ENCODE measurements around the gene SH3TC1.

The SH3TC1 gene

DNA sequence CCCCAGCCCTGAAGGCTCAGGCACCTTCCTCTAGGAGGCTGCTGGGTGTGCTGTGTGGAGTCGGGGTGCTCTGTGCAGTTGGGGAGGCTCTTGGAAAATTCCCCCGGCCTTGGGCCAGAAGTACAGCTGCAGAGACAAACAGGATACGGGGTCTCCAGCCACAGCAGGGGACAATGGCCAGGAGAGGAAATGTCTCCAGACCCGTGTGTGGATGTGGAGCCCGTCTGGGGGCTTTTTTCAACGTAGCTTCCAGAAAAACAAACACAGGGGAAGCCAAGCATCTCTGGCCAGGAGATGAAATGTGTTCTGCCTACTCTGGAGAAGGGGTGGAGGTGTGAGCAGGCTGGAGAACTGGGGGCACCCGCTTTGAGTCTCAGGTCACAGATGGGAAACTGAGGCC, 3.7 kb upstream of the SH3TC1 start:
- Histone ChIP-seq H3K36me3 (ENCODE audit: control insufficient read depth, insufficient read depth, low read length) (no peaks in the 10 kb centered on the region), H3K4me2 (ENCODE audit: low read length) (no peak overlapping the region), H3K4me1 (peaks cover 2% of the 10 kb centered on the region), H3K4me3 (ENCODE audit: low read depth, low read length) (no peak overlapping the region), H2AFZ (no peak overlapping the region), H3K27ac (no peak overlapping the region), H3K9me3 (ENCODE audit: control insufficient read depth, low read length) (no peaks in the 10 kb centered on the region), H3K27me3 (ENCODE audit: control insufficient read depth, insufficient read depth, low read length) (no peaks in the 10 kb centered on the region), H3K9ac (no peak overlapping the region), H3K79me2 (no peaks in the 10 kb centered on the region)
- TF ChIP-seq, protein P1, sequence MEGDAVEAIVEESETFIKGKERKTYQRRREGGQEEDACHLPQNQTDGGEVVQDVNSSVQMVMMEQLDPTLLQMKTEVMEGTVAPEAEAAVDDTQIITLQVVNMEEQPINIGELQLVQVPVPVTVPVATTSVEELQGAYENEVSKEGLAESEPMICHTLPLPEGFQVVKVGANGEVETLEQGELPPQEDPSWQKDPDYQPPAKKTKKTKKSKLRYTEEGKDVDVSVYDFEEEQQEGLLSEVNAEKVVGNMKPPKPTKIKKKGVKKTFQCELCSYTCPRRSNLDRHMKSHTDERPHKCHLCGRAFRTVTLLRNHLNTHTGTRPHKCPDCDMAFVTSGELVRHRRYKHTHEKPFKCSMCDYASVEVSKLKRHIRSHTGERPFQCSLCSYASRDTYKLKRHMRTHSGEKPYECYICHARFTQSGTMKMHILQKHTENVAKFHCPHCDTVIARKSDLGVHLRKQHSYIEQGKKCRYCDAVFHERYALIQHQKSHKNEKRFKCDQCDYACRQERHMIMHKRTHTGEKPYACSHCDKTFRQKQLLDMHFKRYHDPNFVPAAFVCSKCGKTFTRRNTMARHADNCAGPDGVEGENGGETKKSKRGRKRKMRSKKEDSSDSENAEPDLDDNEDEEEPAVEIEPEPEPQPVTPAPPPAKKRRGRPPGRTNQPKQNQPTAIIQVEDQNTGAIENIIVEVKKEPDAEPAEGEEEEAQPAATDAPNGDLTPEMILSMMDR (IDR thresholded peaks at IDR 0.05), result no peak

DNA sequence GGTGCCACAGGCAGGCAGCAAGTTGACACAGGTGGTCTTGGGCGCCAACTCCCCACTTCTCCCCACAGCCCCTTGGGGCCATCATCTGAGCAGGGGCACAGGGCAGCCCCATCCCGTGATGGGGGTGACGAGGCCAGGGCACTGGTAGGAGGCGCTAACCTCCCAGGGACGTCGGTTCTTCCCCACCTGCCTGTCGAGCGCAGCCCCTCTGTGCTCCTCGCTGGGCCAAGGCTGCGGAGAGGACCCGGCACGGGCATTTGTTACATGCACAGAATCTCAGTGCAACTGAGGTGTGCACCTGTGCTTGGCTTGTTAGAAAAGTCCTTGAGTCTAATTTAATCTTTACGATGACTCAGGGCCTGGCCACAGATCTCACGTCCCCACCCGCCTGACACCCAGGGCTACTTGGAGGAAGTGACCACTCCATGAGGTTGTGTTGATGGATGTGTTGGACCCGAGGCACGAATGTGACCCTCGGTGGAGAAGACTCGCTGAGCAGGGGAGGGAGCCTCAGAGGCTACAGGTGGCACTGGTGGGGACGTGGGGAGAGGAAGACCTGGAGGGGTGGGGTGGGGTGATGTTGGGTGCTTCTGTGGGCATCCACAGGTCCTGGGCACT, 3.1 kb upstream of the SH3TC1 start:
- Histone ChIP-seq H3K36me3 (ENCODE audit: control insufficient read depth, insufficient read depth, low read length) (no peaks in the 10 kb centered on the region), H3K27me3 (ENCODE audit: control insufficient read depth, insufficient read depth, low read length) (no peaks in the 10 kb centered on the region), H3K4me2 (ENCODE audit: low read length) (no peak overlapping the region), H3K4me1 (peaks cover 2% of the 10 kb centered on the region), H3K9ac (no peak overlapping the region), H3K9me3 (ENCODE audit: control insufficient read depth, low read length) (no peaks in the 10 kb centered on the region), H3K27ac (no peak overlapping the region), H2AFZ (no peak overlapping the region), H3K4me3 (ENCODE audit: low read depth, low read length) (no peak overlapping the region), H3K79me2 (no peaks in the 10 kb centered on the region)
- TF ChIP-seq, protein P1 (IDR thresholded peaks at IDR 0.05), result no peak

DNA sequence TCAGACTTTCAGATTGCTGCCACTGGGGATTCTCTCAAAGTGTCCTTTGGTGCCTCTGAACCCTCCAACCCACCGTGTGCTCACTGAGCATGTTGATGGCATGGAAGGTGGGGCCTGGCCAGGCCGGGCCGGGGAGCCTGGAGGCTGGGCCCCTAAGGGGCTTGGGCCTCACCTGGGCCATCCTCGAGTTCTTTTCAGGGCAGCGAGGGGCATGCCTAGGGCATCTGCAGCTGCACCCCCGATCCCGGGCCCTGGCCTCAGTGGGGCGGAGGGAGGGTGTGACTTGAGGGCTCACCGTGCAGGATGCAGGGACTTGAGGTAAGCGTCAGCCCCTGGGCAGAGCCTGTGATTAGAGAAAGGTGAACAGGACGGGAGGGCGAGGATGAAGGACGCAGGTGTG, 1.6 kb upstream of the SH3TC1 start:
- H3K9me3 ChIP-seq (ENCODE audit: control insufficient read depth, low read length), result no peaks in the 10 kb centered on the region
- H3K4me3 ChIP-seq (ENCODE audit: low read depth, low read length), result no peak overlapping the region
- H3K4me1 ChIP-seq, result peaks cover 2% of the 10 kb centered on the region
- H2AFZ ChIP-seq, result no peak overlapping the region
- H3K27me3 ChIP-seq (ENCODE audit: control insufficient read depth, insufficient read depth, low read length), result no peaks in the 10 kb centered on the region
- TF ChIP-seq, protein P1 (IDR thresholded peaks at IDR 0.05), result no peak
- H3K9ac ChIP-seq, result no peak overlapping the region
- H3K79me2 ChIP-seq, result no peaks in the 10 kb centered on the region
- H3K36me3 ChIP-seq (ENCODE audit: control insufficient read depth, insufficient read depth, low read length), result no peaks in the 10 kb centered on the region
- H3K27ac ChIP-seq, result no peak overlapping the region
- no peak overlapping the region for H3K4me2 ChIP-seq (ENCODE audit: low read length)

DNA sequence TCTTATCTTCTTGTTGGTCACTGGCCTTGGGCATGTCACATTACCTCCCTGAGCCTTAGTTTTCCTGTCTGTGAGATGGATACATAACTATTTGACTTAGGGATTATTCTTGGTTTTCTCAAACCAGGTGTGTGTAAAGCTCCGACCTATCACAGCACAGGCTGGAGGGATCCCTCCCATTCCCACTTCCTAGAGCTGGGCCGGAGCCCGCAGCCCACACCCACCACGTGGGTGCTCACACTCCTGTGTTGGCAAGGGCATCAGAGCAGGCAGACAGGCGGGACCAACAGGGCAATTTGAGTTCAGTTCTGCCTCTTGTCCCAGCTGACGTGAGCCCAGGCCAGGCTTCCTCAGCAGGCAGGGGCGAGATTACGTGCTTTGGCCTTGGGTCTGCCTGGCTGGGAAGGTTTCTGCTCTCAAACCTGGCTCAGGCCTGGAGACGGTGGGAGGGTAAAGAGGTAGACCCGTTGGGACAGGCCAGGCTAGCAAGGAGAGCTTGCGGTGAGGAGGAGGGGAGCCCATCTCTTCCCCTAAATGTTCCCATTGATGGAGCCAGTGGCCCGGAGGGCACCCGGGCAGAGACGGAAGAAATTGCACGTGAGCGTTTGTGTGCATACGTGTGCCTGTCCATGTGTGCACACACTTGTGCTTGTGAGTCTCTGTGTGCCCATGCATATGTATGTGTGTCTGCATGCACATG, 734 bp upstream of the SH3TC1 start:
- no peaks in the 10 kb centered on the region for H3K36me3 ChIP-seq (ENCODE audit: control insufficient read depth, insufficient read depth, low read length)
- peaks cover 2% of the 10 kb centered on the region for H3K4me1 ChIP-seq
- TF ChIP-seq, protein P1 (IDR thresholded peaks at IDR 0.05), result no peak
- H3K9ac ChIP-seq, result no peak overlapping the region
- H3K27ac ChIP-seq, result no peak overlapping the region
- no peak overlapping the region for H3K4me2 ChIP-seq (ENCODE audit: low read length)
- H2AFZ ChIP-seq, result peak overlapping the region; percentile 77
- no peaks in the 10 kb centered on the region for H3K27me3 ChIP-seq (ENCODE audit: control insufficient read depth, insufficient read depth, low read length)
- no peaks in the 10 kb centered on the region for H3K79me2 ChIP-seq
- no peaks in the 10 kb centered on the region for H3K9me3 ChIP-seq (ENCODE audit: control insufficient read depth, low read length)
- H3K4me3 ChIP-seq (ENCODE audit: low read depth, low read length), result no peak overlapping the region
